IPS-11a (cell line): ENCODE measurements around the gene NR2F1-AS1.
"Not testable (repeated sequence)": the region's sequence is repeated elsewhere in the genome, so short reads cannot be mapped to it uniquely, and the experiment has no call there.

Experiments
- H3K4me3 ChIP-seq: one replicate; pipeline ENCODE4 v1.5.1; 2013; ENCODE audit warnings: low read depth, low read length, control low read depth

The NR2F1-AS1 gene

DNA sequence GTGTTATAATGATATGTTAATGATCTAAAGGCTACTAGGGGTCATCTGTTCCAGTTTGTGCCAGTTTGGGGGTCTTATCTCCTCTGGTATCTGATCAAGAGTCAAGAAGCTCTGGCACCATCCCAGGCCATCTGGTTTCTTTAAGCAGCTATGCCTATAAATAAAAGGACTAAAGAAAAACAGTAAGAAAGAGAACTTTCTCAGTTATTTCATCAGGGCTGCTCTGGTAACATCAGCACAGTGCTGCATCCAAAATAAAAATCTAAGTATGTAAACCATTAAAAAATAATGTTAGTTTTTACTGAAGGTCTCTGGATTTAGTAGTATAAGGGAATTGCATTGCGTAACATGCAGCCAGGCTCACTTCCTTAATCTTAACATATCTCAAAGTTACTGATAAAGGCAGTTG, 185.0 kb downstream of the NR2F1-AS1 start:
- H3K4me3 ChIP-seq: no peak overlapping the region

DNA sequence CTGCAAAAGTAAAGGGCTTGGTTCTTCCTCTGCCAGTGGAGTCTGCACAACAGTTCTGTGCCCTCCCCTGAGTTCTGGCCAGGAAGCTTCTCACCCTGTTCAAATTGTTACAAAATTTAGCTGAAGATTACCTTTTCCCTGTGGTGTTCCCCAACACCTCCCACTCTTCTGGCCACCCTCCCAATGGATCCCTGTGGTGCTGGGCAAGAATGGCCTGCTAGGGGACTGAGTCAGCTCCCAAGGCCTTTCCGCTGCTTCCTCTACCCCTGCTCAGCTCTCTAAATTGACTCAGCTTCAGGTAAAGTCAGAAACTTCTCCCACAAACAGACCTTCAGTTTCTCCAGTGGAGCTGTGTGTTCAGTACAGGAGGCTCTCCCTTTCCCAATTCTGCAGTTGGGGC, 186.0 kb downstream of the NR2F1-AS1 start:
- H3K4me3 ChIP-seq: no peak overlapping the region

DNA sequence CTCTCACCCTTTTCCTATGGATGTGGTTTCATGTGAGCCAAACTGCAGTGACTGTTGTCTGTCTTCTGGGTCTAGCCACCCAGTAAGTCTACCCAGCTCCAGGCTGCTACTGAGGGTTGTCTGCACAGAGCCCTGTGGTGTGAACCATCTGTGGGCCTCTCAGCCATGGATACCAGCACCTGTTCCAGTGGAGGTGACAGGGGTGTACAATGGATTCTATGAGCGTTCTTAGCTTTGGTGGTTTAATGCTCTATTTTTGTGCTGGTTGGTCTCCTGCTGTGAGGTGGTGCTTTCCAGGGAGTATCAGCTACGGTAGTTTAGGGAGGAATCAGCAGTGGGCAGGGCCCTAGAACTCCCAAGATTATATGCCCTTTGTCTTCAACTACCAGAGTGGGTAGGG, 186.7 kb downstream of the NR2F1-AS1 start:
- H3K4me3 ChIP-seq: no peak overlapping the region

DNA sequence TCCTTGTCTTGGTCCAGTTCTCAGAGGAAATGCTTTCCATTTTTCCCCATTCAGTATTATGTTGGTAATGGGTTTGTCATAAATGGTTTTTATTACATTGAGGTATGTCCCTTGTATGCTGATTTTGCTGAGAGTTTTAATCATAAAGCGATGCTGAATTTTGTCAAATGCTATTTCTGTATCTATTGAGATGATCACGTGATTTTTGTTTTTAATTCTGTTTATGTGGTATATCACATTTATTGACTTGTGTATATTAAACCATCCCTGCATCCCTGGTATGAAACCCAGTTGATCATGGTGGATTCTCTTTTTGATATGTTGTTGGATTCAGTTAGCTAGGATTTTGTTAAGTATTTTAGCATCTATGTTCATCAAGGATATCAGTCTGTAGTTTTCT, 189.8 kb downstream of the NR2F1-AS1 start:
- not testable (repeated sequence) for H3K4me3 ChIP-seq

DNA sequence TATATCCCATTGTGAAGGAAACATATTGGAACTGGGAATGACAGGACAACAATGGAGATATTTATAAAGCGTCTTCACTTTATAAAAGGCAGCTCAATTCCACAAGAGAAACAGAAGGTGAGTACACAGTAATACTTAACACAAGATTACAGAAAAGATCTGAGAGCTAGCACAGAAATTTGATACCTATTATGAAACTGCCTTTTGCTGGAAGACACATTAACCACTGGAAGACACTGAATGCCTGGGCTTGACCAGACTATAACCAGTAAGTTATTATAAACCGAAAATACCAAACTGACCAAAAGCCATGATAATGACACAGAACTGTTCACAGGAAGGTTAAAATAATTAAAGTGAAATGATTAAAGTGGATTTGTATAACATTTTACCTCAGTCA, 195.4 kb downstream of the NR2F1-AS1 start:
- no peak overlapping the region for H3K4me3 ChIP-seq

DNA sequence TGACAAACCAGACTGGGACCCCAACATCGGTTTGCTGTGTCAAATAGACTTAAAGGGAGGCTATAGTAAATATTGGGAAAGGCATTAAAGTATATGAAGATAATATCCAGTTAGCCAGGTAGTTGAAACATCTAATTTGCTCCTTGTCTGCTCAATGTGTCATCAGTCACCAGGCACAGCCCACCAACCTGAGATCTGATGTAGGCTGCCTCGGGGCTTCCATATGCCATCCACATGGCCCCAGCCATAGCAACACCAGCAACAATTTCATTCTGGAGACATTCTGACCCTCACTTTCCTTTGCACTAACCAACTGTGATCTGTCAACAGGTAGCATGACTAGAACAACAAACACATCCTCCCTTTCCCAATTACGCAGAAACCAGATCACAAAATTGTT, 196.0 kb downstream of the NR2F1-AS1 start:
- H3K4me3 ChIP-seq: no peak overlapping the region

DNA sequence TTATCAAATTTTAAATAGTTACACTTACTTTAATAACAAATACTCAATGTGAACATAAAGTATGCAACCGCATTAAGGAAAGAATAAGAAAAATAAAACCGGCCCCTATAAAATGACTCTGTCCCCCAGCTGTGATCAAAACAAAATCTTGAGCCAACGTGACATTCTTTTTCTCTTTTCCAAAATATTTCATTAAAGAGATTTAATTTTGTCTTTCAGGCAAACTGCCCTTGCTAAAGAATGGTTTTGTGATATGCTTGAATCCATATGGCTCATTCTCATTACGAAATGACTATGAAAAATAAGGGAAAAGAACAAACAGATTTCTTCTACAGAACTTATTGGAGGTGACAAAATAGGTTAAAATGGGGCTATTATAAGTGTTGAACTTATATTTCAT, 197.0 kb downstream of the NR2F1-AS1 start:
- H3K4me3 ChIP-seq: no peak overlapping the region

DNA sequence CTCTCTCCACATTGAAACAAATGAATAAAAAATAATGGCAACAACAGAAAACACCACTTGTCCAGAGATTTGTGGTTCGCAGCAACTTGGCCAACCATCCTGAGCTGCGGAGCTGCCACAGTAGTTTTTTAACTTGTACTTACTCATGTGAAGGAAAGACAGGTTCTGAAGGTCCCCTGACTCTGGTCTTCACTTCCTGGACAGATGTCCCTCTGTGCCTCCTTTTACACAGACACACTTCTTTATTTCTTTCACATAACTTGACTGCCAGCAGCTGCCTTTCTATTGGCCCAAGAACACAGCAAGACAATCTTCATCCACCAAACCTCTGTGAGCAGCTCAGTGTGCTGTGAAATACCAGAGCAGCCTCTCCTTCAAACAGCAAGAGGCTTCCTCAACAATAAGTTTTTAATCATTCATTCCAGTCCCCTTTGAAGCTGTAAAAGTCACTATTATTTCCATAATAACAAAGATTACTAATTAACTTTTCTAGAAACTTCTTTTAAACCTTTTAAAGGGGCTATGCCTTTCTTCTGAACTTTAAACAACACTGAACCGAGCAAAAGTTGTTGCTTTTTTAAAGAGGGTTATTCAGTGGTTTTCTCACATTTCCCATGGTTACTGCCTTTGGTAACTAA, 198.7 kb downstream of the NR2F1-AS1 start:
- no peak overlapping the region for H3K4me3 ChIP-seq

DNA sequence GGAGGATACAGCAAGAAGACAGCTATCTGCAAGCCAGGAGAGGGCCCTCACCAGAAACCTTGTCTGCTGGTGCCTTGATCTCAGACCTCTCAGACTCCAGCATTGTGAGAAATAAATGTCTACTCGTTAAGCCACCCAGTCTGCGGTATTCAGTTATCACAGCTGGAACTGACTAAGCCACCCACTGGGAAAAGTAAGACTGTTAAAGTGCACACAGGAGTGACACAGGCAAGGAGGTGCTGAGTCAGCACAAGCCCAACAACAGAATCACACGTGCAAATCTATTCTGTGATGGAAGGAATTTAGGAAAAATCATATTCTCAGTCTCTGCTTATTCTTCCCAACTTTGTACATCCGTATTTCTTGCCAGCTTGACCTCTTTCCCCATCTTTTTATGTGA, 200.0 kb downstream of the NR2F1-AS1 start:
- no peak overlapping the region for H3K4me3 ChIP-seq

DNA sequence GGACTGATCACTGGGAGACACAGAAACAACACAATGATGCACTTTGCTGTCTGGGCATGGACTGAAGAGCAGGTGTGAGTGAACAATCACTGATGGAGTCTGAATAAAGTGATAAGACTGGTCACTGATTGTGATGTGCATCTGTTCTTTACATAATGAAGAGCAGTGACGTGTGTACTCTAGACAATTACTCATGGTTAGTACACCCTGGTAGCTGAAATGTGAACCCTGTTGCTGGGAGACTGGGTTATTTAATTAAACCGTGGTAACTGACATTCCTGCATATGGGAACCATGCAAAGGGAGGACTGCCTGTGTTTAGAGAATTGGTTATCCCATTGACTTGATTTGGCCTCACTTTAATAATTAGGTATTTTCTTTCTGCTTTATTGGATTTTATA, 202.9 kb downstream of the NR2F1-AS1 start:
- H3K4me3 ChIP-seq: no peak overlapping the region

DNA sequence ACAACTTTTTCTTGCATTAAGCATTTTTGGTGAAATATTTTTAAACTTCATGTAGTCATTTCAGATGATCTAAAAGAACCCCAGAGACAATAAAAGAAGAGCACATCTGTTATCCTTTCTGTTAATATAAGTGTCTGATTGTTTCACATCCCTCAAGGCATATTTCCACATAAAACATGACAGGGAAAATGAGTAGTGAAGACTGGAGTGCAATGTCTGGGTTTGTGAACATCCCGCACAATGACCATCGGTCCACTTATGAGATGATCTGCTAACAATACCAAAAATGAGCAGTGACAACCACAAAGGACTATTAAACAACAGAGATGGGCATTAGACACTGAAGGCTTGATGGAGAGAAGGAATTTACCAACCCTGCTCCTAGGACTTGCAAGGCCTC, 209.1 kb downstream of the NR2F1-AS1 start:
- H3K4me3 ChIP-seq: no peak overlapping the region

DNA sequence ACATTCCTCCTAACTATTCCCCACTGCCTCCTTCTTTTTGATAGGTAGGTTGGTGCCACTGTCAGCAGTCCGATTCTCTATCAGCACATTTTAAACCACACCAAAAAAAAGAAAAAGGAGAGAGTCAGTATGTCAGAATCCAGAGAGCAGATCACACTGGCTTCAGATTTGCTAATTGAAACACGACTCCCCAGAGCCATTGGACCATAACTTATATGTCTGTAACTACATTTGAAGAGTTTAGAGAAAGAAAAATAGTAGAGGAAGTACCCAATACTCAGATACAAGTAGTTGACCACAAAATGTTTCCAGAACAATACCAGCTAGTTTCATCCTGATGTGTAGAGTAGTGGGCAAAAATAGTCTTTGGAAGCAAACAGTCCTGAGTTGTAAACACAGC, 216.6 kb downstream of the NR2F1-AS1 start:
- no peak overlapping the region for H3K4me3 ChIP-seq

DNA sequence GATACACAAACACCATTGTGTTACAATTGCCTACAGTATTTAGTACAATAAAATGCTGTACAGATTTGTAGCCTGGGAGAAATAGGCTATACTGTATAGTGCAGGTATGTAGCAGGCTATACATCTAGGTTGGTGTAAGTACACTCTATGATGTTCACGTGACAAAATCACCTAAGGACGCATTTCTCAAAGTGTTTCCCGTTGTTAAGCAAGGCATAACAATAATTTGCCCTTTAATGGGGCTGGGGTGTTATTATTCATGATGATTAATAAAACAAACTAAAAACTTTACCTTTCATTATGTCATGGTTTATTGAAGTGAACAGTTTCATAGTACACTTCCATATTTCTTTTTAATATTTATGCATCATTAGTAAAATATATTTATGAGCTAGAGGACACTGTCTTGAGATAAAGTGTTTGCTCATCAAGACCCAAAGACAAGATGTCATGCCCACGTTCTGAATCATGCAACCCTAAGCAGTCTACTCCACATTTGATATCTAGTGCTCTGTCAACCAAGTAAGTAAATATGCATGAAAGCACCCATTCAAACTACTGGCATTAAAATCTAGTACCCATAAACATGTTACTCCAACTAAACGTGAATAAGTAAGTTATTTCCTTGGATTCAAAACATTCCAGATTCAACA, 220.5 kb downstream of the NR2F1-AS1 start:
- H3K4me3 ChIP-seq: no peak overlapping the region

DNA sequence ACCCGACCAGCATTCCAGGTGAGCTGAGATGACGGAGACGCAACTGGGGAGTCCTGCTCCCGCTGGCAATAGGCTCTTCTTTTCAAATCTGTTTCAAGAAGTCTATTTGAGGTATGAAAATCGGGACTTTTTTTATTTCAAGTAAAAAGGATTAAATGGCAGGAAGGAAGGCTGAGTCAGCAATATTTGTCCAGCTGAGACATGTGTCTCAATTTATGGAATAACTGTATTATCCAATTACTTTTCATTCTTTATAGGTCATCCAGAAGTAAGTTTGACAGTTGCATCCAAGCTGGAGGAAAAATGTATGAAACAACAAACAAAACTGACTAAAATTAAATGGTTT, 221.1 kb downstream of the NR2F1-AS1 start:
- no peak overlapping the region for H3K4me3 ChIP-seq
